GM23338 (cell line): ENCODE results near the gene EN2.

Source experiments
- CREB1 ChIP-seq: fragments of 250-450 bp; sonication (Bioruptor Pico); IDR thresholded peaks from 2 replicates; pipeline ENCODE4 v1.5.0; 2020; ENCODE audit warnings: low read depth, mild to moderate bottlenecking, moderate library complexity
- CTCF ChIP-seq, 2 experiments: fragments of 200-600 bp in 1 of 2; sonication (generic) in 1 of 2; conservative IDR thresholded peaks; 2 replicates each; pipeline versions ENCODE4 v1.5.1 to v1.6.1; 2016 to 2017; ENCODE audit warnings: antibody characterized with exemption in 2 of 2, low read depth in 2 of 2, mild to moderate bottlenecking in 2 of 2, moderate library complexity in 1 of 2
- EZH2 ChIP-seq: fragments of 200-600 bp; sonication (generic); IDR thresholded peaks from one replicate; pipeline ENCODE4 v1.8.0; 2017; ENCODE audit warnings: antibody characterized with exemption, mild to moderate bottlenecking, low read depth; ENCODE audit not compliant: unreplicated experiment
- EZH2phosphoT487 ChIP-seq: fragments of 200-600 bp; sonication (generic); IDR thresholded peaks from one replicate; pipeline ENCODE4 v1.8.1; 2018; ENCODE audit warnings: antibody characterized with exemption; ENCODE audit not compliant: unreplicated experiment
- JUNB ChIP-seq: IDR thresholded peaks from one replicate; pipeline ENCODE4 v1.6.1; 2016; ENCODE audit warnings: antibody characterized with exemption; ENCODE audit not compliant: unreplicated experiment
- POLR2AphosphoS5 ChIP-seq: IDR thresholded peaks from 2 replicates; pipeline ENCODE4 v1.6.1; 2016; ENCODE audit warnings: antibody characterized with exemption, low read depth
- REST ChIP-seq: IDR thresholded peaks from one replicate; pipeline ENCODE4 v1.6.1; 2018; ENCODE audit warnings: antibody characterized with exemption; ENCODE audit not compliant: unreplicated experiment
- STAT1 ChIP-seq: IDR thresholded peaks from one replicate; pipeline ENCODE4 v1.6.1; 2016; ENCODE audit warnings: antibody characterized with exemption; ENCODE audit not compliant: unreplicated experiment

GRCh38 chr7:155512246-155512887 is 54.4 kb downstream of the EN2 start:
- TF ChIP-seq REST (no peak), CTCF (conservative IDR thresholded peaks at IDR 0.05; ENCODE audit: low read depth in 2 of 2) (no peak), POLR2AphosphoS5 (no peak), EZH2phosphoT487 (no peak), CREB1 (no peak), STAT1 (no peak), EZH2 (no peak), JUNB (no peak)
